ENCODE results near the gene PKDREJ.
A peak's percentile ranks its signal among the peaks of the same experiment; 100 is the strongest.

Gene PKDREJ

GRCh38 chr22:46273432-46274148 lies 10.4 kb upstream of the PKDREJ start:
- no peak for DNase-seq
- peaks cover 10% of the 10 kb centered on the region for H3K4me1 ChIP-seq (ENCODE audit: control insufficient read depth, insufficient read depth, low read depth, low read length)
- WGBS = 96% methylated on average over 12 of the region's 12 CpGs
- no peak overlapping the region for H3K4me2 ChIP-seq (ENCODE audit: low read length, poor library complexity, severe bottlenecking)
- H2BK12ac ChIP-seq (ENCODE audit: low read length in 2 of 2) = no peak overlapping the region
- no peak overlapping the region for H3K14ac ChIP-seq (ENCODE audit: low read length in 2 of 2)
- H2BK15ac ChIP-seq (ENCODE audit: low read depth, poor library complexity, severe bottlenecking) = no peak overlapping the region
- peaks cover 55 to 71% of the 10 kb centered on the region in 2 experiments for H3K36me3 ChIP-seq (ENCODE audit: control insufficient read depth in 1 of 2, insufficient read depth in 2 of 2, low read depth in 1 of 2, low read length in 2 of 2)
- H2BK120ac ChIP-seq (ENCODE audit: low read depth, low read length) = no peak overlapping the region
- no peak overlapping the region for H2BK5ac ChIP-seq (ENCODE audit: low read depth, low read length, poor library complexity, severe bottlenecking)
- H4K91ac ChIP-seq (ENCODE audit: low read length) = no peak overlapping the region
- H3K9ac ChIP-seq (ENCODE audit: low read length) = no peak overlapping the region
- H3K9me3 ChIP-seq (ENCODE audit: control insufficient read depth, low read length) = no peaks in the 10 kb centered on the region
- H3K79me1 ChIP-seq (replicated peaks; ENCODE audit: low read length, poor library complexity, severe bottlenecking) = peaks cover 23% of the 10 kb centered on the region
- H4K8ac ChIP-seq (ENCODE audit: low read length) = no peak overlapping the region
- H2AFZ ChIP-seq (ENCODE audit: low read depth, low read length) = no peak overlapping the region
- H3K18ac ChIP-seq (ENCODE audit: low read depth in 1 of 2, low read length in 2 of 2) = no peak overlapping the region
- no peaks in the 10 kb centered on the region for H3K27me3 ChIP-seq (ENCODE audit: control insufficient read depth in 1 of 2, insufficient read depth in 1 of 2, low read length in 2 of 2)
- H2AK5ac ChIP-seq (ENCODE audit: low read length, severe bottlenecking) = no peak overlapping the region
- no peak overlapping the region for H3K4me3 ChIP-seq (ENCODE audit: insufficient read depth in 1 of 2, low read depth in 1 of 2, low read length in 2 of 2)
- no peak overlapping the region for H3K27ac ChIP-seq (ENCODE audit: low read length, poor library complexity, severe bottlenecking)
- no peak overlapping the region for H3K4ac ChIP-seq (ENCODE audit: low read depth in 1 of 2, low read length in 2 of 2)
- H3K23ac ChIP-seq (ENCODE audit: low read length in 2 of 2) = no peak overlapping the region

GRCh38 chr22:46272762-46273431 lies 9.8 kb upstream of the PKDREJ start:
- no peak overlapping the region for H3K4me2 ChIP-seq (ENCODE audit: low read length, poor library complexity, severe bottlenecking)
- no peak overlapping the region for H2BK120ac ChIP-seq (ENCODE audit: low read depth, low read length)
- H3K9ac ChIP-seq (ENCODE audit: low read length) = no peak overlapping the region
- no peaks in the 10 kb centered on the region for H3K27me3 ChIP-seq (ENCODE audit: control insufficient read depth in 1 of 2, insufficient read depth in 1 of 2, low read length in 2 of 2)
- H2BK12ac ChIP-seq (ENCODE audit: low read length in 2 of 2) = no peak overlapping the region
- peaks cover 15% of the 10 kb centered on the region for H3K4me1 ChIP-seq (ENCODE audit: control insufficient read depth, insufficient read depth, low read depth, low read length)
- peaks cover 49 to 64% of the 10 kb centered on the region in 2 experiments for H3K36me3 ChIP-seq (ENCODE audit: control insufficient read depth in 1 of 2, insufficient read depth in 2 of 2, low read depth in 1 of 2, low read length in 2 of 2)
- H2AFZ ChIP-seq (ENCODE audit: low read depth, low read length) = no peak overlapping the region
- DNase-seq = no peak
- H2BK5ac ChIP-seq (ENCODE audit: low read depth, low read length, poor library complexity, severe bottlenecking) = no peak overlapping the region
- H3K4me3 ChIP-seq (ENCODE audit: insufficient read depth in 1 of 2, low read depth in 1 of 2, low read length in 2 of 2) = no peak overlapping the region
- no peak overlapping the region for H2AK5ac ChIP-seq (ENCODE audit: low read length, severe bottlenecking)
- no peak overlapping the region for H4K91ac ChIP-seq (ENCODE audit: low read length)
- no peak overlapping the region for H3K4ac ChIP-seq (ENCODE audit: low read depth in 1 of 2, low read length in 2 of 2)
- peaks cover 28% of the 10 kb centered on the region for H3K79me1 ChIP-seq (replicated peaks; ENCODE audit: low read length, poor library complexity, severe bottlenecking)
- 98% methylated on average over 12 of the region's 12 CpGs for WGBS
- no peak overlapping the region for H3K14ac ChIP-seq (ENCODE audit: low read length in 2 of 2)
- no peak overlapping the region for H2BK15ac ChIP-seq (ENCODE audit: low read depth, poor library complexity, severe bottlenecking)
- no peak overlapping the region for H3K27ac ChIP-seq (ENCODE audit: low read length, poor library complexity, severe bottlenecking)
- no peak overlapping the region for H3K18ac ChIP-seq (ENCODE audit: low read depth in 1 of 2, low read length in 2 of 2)
- H3K23ac ChIP-seq (ENCODE audit: low read length in 2 of 2) = no peak overlapping the region
- H4K8ac ChIP-seq (ENCODE audit: low read length) = no peak overlapping the region
- no peaks in the 10 kb centered on the region for H3K9me3 ChIP-seq (ENCODE audit: control insufficient read depth, low read length)

- no peak overlapping the region for H4K8ac ChIP-seq (ENCODE audit: low read length)
Observed at GRCh38 chr22:46272196-46272595, 9.1 kb upstream of the PKDREJ start.

GRCh38 chr22:46269564-46269963 lies 6.4 kb upstream of the PKDREJ start:
- Histone ChIP-seq H2BK5ac (ENCODE audit: low read depth, low read length, poor library complexity, severe bottlenecking) (no peak overlapping the region), H3K4me3 (ENCODE audit: insufficient read depth in 1 of 2, low read depth in 1 of 2, low read length in 2 of 2) (no peak overlapping the region), H3K18ac (ENCODE audit: low read depth in 1 of 2, low read length in 2 of 2) (no peak overlapping the region), H3K23ac (ENCODE audit: low read length in 2 of 2) (no peak overlapping the region), H3K4me2 (ENCODE audit: low read length, poor library complexity, severe bottlenecking) (no peak overlapping the region), H3K27me3 (ENCODE audit: control insufficient read depth in 1 of 2, insufficient read depth in 1 of 2, low read length in 2 of 2) (no peaks in the 10 kb centered on the region), H3K4me1 (ENCODE audit: control insufficient read depth, insufficient read depth, low read depth, low read length) (peaks cover 15% of the 10 kb centered on the region), H4K91ac (ENCODE audit: low read length) (no peak overlapping the region), H2BK15ac (ENCODE audit: low read depth, poor library complexity, severe bottlenecking) (peak overlapping the region; percentile 77), H3K14ac (ENCODE audit: low read length in 2 of 2) (no peak overlapping the region), H2AFZ (ENCODE audit: low read depth, low read length) (no peak overlapping the region), H2BK12ac (ENCODE audit: low read length in 2 of 2) (no peak overlapping the region), H3K27ac (ENCODE audit: low read length, poor library complexity, severe bottlenecking) (no peak overlapping the region), H3K4ac (ENCODE audit: low read depth in 1 of 2, low read length in 2 of 2) (no peak overlapping the region), H3K9ac (ENCODE audit: low read length) (no peak overlapping the region), H3K9me3 (ENCODE audit: control insufficient read depth, low read length) (no peaks in the 10 kb centered on the region), H2AK5ac (ENCODE audit: low read length, severe bottlenecking) (no peak overlapping the region), H3K36me3 (ENCODE audit: control insufficient read depth in 1 of 2, insufficient read depth in 2 of 2, low read depth in 1 of 2, low read length in 2 of 2) (peaks cover 29 to 37% of the 10 kb centered on the region in 2 experiments), H3K79me1 (replicated peaks; ENCODE audit: low read length, poor library complexity, severe bottlenecking) (peaks cover 26% of the 10 kb centered on the region), H4K8ac (ENCODE audit: low read length) (peak overlapping the region; percentile 8), H2BK120ac (ENCODE audit: low read depth, low read length) (no peak overlapping the region)
- 78% methylated on average over 11 of the region's 11 CpGs for WGBS
- no peak for DNase-seq

More at GRCh38 chr22:46272196-46272595, 9.1 kb upstream of the PKDREJ start:
- no peak overlapping the region for H3K27ac ChIP-seq (ENCODE audit: low read length, poor library complexity, severe bottlenecking)
- H2AFZ ChIP-seq (ENCODE audit: low read depth, low read length) = no peak overlapping the region
- no peak overlapping the region for H2BK12ac ChIP-seq (ENCODE audit: low read length in 2 of 2)
- no peaks in the 10 kb centered on the region for H3K9me3 ChIP-seq (ENCODE audit: control insufficient read depth, low read length)
- no peak overlapping the region for H4K91ac ChIP-seq (ENCODE audit: low read length)
- H3K14ac ChIP-seq (ENCODE audit: low read length in 2 of 2) = no peak overlapping the region
- H3K27me3 ChIP-seq (ENCODE audit: control insufficient read depth in 1 of 2, insufficient read depth in 1 of 2, low read length in 2 of 2) = no peaks in the 10 kb centered on the region
- H3K23ac ChIP-seq (ENCODE audit: low read length in 2 of 2) = no peak overlapping the region
- H2BK5ac ChIP-seq (ENCODE audit: low read depth, low read length, poor library complexity, severe bottlenecking) = no peak overlapping the region
- no peak for DNase-seq
- peaks cover 26% of the 10 kb centered on the region for H3K79me1 ChIP-seq (replicated peaks; ENCODE audit: low read length, poor library complexity, severe bottlenecking)
- peaks cover 45 to 60% of the 10 kb centered on the region in 2 experiments for H3K36me3 ChIP-seq (ENCODE audit: control insufficient read depth in 1 of 2, insufficient read depth in 2 of 2, low read depth in 1 of 2, low read length in 2 of 2)
- 91% methylated on average over 7 of the region's 8 CpGs for WGBS
- H3K4me3 ChIP-seq (ENCODE audit: insufficient read depth in 1 of 2, low read depth in 1 of 2, low read length in 2 of 2) = no peak overlapping the region
- H3K4ac ChIP-seq (ENCODE audit: low read depth in 1 of 2, low read length in 2 of 2) = no peak overlapping the region
- H2AK5ac ChIP-seq (ENCODE audit: low read length, severe bottlenecking) = no peak overlapping the region
- no peak overlapping the region for H3K4me2 ChIP-seq (ENCODE audit: low read length, poor library complexity, severe bottlenecking)
- no peak overlapping the region for H2BK120ac ChIP-seq (ENCODE audit: low read depth, low read length)
- H2BK15ac ChIP-seq (ENCODE audit: low read depth, poor library complexity, severe bottlenecking) = no peak overlapping the region
- H3K18ac ChIP-seq (ENCODE audit: low read depth in 1 of 2, low read length in 2 of 2) = no peak overlapping the region
- peaks cover 15% of the 10 kb centered on the region for H3K4me1 ChIP-seq (ENCODE audit: control insufficient read depth, insufficient read depth, low read depth, low read length)
- no peak overlapping the region for H3K9ac ChIP-seq (ENCODE audit: low read length)

Data from mesenchymal stem cell (in vitro differentiated cells and primary cell).